Rectal smooth muscle tissue (tissue), 1 donor: ENCODE measurements around the gene HS1BP3.
A peak's percentile ranks its signal among the peaks of the same experiment; 100 is the strongest.

Experiments
- H3K27ac ChIP-seq: one replicate; pipeline ENCODE4 v1.7.0; 2013; ENCODE audit warnings: low read depth, low read length, inconsistent platforms
- H3K27me3 ChIP-seq: one replicate; pipeline ENCODE4 v1.7.0; 2013; ENCODE audit warnings: low read length; ENCODE audit not compliant: control insufficient read depth, insufficient read depth
- H3K36me3 ChIP-seq: one replicate; pipeline ENCODE4 v1.7.0; 2013; ENCODE audit warnings: low read length; ENCODE audit not compliant: control insufficient read depth, insufficient read depth
- H3K4me1 ChIP-seq: one replicate; pipeline ENCODE4 v1.7.0; 2013; ENCODE audit warnings: low read length; ENCODE audit not compliant: control insufficient read depth, insufficient read depth
- H3K4me3 ChIP-seq: one replicate; pipeline ENCODE4 v1.7.0; 2013; ENCODE audit warnings: low read length
- H3K9ac ChIP-seq: one replicate; pipeline ENCODE4 v1.7.0; 2013; ENCODE audit warnings: low read length

HS1BP3 gene

GRCh38 chr2:20579866-20580265, 71.0 kb downstream of the HS1BP3 start:
- Histone ChIP-seq H3K27ac (peak overlapping the region; percentile 75), H3K27me3 (no peaks in the 10 kb centered on the region), H3K4me1 (peaks cover 19% of the 10 kb centered on the region), H3K9ac (no peak overlapping the region), H3K4me3 (no peak overlapping the region), H3K36me3 (no peaks in the 10 kb centered on the region)

GRCh38 chr2:20578895-20579825, 71.7 kb downstream of the HS1BP3 start:
- Histone ChIP-seq H3K36me3 (no peaks in the 10 kb centered on the region), H3K4me1 (peaks cover 12% of the 10 kb centered on the region), H3K9ac (no peak overlapping the region), H3K4me3 (no peak overlapping the region), H3K27ac (peak overlapping the region; percentile 75), H3K27me3 (no peaks in the 10 kb centered on the region)

DNA sequence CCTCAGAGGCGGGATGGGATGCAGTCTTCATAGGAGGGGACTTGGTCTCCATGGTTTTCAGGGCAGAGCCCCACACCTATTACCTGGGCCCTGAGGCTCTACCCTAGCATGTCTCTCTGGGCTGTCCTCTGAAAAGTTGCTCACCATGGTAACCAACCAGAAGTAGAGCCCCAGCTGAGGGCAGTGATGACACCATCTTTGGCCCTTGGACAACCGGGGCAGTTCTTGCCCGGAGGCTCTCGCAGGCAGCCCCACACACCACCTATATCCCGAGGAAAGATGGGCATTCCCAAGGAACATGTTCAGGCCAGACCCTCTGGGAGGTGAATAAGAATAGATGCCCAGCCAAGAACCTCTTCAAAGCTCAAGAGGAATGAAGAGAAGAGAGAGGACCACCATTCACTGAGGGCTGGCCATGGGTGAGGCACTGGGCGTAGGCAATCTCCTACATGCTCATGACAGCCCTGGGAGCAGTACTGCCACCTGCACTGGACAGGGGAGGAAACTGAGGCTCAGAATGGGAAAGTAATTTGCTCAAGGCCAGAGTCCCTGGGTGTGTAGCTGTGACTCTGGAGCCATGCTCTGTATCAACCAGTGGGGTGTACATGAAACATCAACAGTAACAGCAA, 72.5 kb downstream of the HS1BP3 start:
- Histone ChIP-seq H3K9ac (no peak overlapping the region), H3K27ac (peak overlapping the region; percentile 75), H3K36me3 (no peaks in the 10 kb centered on the region), H3K4me3 (no peak overlapping the region), H3K4me1 (peaks cover 18% of the 10 kb centered on the region), H3K27me3 (no peaks in the 10 kb centered on the region)

GRCh38 chr2:20577495-20578235, 73.2 kb downstream of the HS1BP3 start:
- H3K36me3 ChIP-seq, result no peaks in the 10 kb centered on the region
- peaks cover 19% of the 10 kb centered on the region for H3K4me1 ChIP-seq
- no peak overlapping the region for H3K9ac ChIP-seq
- H3K4me3 ChIP-seq, result no peak overlapping the region
- H3K27me3 ChIP-seq, result no peaks in the 10 kb centered on the region
- no peak overlapping the region for H3K27ac ChIP-seq

GRCh38 chr2:20576598-20577115, 74.2 kb downstream of the HS1BP3 start:
- Histone ChIP-seq H3K27ac (no peak overlapping the region), H3K4me3 (no peak overlapping the region), H3K4me1 (peaks cover 19% of the 10 kb centered on the region), H3K9ac (no peak overlapping the region), H3K36me3 (no peaks in the 10 kb centered on the region), H3K27me3 (no peaks in the 10 kb centered on the region)

- Histone ChIP-seq H3K27me3 (no peaks in the 10 kb centered on the region), H3K4me1 (peaks cover 19% of the 10 kb centered on the region), H3K4me3 (no peak overlapping the region), H3K9ac (no peak overlapping the region), H3K36me3 (no peaks in the 10 kb centered on the region), H3K27ac (no peak overlapping the region)
Measured at GRCh38 chr2:20575935-20576597, 74.8 kb downstream of the HS1BP3 start.

DNA sequence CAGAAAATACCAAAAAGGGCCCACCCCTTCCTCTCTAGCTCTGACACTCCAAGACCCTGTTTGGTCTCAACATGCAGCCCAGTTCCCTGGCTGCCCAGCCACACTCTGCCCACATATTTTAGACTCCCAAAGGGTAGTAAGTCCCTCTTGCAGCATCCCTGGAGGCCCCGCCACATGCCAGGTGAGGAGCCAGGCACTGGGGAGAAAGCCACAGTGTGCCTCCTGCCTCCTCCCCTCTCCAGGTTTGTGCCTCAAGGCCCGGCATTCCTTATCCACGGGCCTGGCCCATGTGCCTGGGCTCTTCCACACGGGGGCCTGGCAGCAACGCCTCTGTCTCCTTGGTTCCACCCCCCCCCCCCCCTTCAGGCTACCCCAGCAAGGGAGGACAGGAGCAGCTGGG, 75.5 kb downstream of the HS1BP3 start:
- Histone ChIP-seq H3K9ac (no peak overlapping the region), H3K27me3 (no peaks in the 10 kb centered on the region), H3K4me3 (no peak overlapping the region), H3K4me1 (peaks cover 19% of the 10 kb centered on the region), H3K27ac (no peak overlapping the region), H3K36me3 (no peaks in the 10 kb centered on the region)

DNA sequence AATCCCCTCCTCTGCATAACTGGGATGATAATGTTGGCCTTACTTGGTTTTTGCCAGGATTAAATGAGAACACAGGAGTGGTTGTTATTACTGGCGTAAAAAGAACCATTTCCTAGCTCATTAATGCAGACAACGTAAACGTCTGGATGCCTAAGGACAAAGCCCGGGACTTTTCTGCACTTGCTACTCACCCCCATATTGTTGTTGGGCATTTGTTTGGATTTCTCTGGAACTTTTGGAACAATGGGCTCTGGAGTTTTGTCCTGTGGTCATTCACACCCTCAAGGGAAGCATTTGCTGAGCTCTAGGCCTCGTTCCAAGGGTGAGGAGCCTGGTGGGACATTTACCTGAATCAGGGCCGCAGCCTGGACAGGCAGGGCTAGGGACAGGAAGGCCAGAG, 76.0 kb downstream of the HS1BP3 start:
- H3K4me1 ChIP-seq, result peaks cover 19% of the 10 kb centered on the region
- no peaks in the 10 kb centered on the region for H3K27me3 ChIP-seq
- H3K4me3 ChIP-seq, result no peak overlapping the region
- H3K27ac ChIP-seq, result no peak overlapping the region
- no peaks in the 10 kb centered on the region for H3K36me3 ChIP-seq
- no peak overlapping the region for H3K9ac ChIP-seq

GRCh38 chr2:20574423-20574911, 76.4 kb downstream of the HS1BP3 start:
- no peak overlapping the region for H3K4me3 ChIP-seq
- H3K4me1 ChIP-seq, result peaks cover 16% of the 10 kb centered on the region
- no peak overlapping the region for H3K9ac ChIP-seq
- no peaks in the 10 kb centered on the region for H3K36me3 ChIP-seq
- no peak overlapping the region for H3K27ac ChIP-seq
- no peaks in the 10 kb centered on the region for H3K27me3 ChIP-seq

GRCh38 chr2:20573620-20574422, 77.1 kb downstream of the HS1BP3 start:
- H3K27ac ChIP-seq, result peak overlapping the region; percentile 21
- H3K9ac ChIP-seq, result no peak overlapping the region
- H3K36me3 ChIP-seq, result no peaks in the 10 kb centered on the region
- no peak overlapping the region for H3K4me3 ChIP-seq
- peaks cover 10% of the 10 kb centered on the region for H3K4me1 ChIP-seq
- H3K27me3 ChIP-seq, result no peaks in the 10 kb centered on the region

- H3K27ac ChIP-seq, result no peak overlapping the region
- H3K4me3 ChIP-seq, result no peak overlapping the region
- no peaks in the 10 kb centered on the region for H3K36me3 ChIP-seq
- H3K4me1 ChIP-seq, result peaks cover 7% of the 10 kb centered on the region
- H3K9ac ChIP-seq, result no peak overlapping the region
- H3K27me3 ChIP-seq, result no peaks in the 10 kb centered on the region
Measured at GRCh38 chr2:20572221-20572620, 78.7 kb downstream of the HS1BP3 start.
